ENCODE results near the gene NR6A1.

Gene NR6A1

GRCh38 chr9:124535846-124536245, 235.3 kb downstream of the NR6A1 start:
- H3K27me3 ChIP-seq (ENCODE audit: control insufficient read depth, insufficient read depth, low read length): no peaks in the 10 kb centered on the region
- H3K4me2 ChIP-seq (ENCODE audit: low read length): no peak overlapping the region
- no peak overlapping the region for H3K9ac ChIP-seq
- H3K36me3 ChIP-seq (ENCODE audit: control insufficient read depth, insufficient read depth, low read length): no peaks in the 10 kb centered on the region
- no peaks in the 10 kb centered on the region for H3K9me3 ChIP-seq (ENCODE audit: control insufficient read depth, low read length)
- H3K27ac ChIP-seq: no peak overlapping the region
- no peak overlapping the region for H3K4me3 ChIP-seq (ENCODE audit: low read depth, low read length)
- TF ChIP-seq, protein P1, sequence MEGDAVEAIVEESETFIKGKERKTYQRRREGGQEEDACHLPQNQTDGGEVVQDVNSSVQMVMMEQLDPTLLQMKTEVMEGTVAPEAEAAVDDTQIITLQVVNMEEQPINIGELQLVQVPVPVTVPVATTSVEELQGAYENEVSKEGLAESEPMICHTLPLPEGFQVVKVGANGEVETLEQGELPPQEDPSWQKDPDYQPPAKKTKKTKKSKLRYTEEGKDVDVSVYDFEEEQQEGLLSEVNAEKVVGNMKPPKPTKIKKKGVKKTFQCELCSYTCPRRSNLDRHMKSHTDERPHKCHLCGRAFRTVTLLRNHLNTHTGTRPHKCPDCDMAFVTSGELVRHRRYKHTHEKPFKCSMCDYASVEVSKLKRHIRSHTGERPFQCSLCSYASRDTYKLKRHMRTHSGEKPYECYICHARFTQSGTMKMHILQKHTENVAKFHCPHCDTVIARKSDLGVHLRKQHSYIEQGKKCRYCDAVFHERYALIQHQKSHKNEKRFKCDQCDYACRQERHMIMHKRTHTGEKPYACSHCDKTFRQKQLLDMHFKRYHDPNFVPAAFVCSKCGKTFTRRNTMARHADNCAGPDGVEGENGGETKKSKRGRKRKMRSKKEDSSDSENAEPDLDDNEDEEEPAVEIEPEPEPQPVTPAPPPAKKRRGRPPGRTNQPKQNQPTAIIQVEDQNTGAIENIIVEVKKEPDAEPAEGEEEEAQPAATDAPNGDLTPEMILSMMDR (IDR thresholded peaks at IDR 0.05): no peak
- H3K79me2 ChIP-seq: no peaks in the 10 kb centered on the region
- H2AFZ ChIP-seq: no peak overlapping the region
- no peaks in the 10 kb centered on the region for H3K4me1 ChIP-seq

DNA sequence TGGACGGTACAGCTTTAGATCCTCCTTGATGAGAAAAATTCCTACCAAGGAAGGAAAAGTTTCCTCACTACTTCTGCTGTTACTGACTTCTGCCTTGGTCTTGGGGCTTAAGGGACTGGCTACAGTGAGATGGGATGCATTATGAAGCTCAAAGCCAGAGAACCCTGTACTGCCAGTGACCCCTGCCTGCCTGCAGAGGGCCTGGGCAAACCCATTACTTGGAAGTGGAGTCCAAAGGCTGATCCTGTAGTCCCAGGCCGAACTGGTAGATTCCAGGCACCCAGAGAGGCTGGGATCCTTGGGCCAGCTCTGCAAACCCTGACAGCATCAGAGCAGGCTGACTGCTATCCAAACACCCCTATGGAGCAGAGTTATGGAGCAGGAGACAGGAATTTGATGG, 238.2 kb downstream of the NR6A1 start:
- no peaks in the 10 kb centered on the region for H3K79me2 ChIP-seq
- no peaks in the 10 kb centered on the region for H3K9me3 ChIP-seq (ENCODE audit: control insufficient read depth, low read length)
- H3K4me3 ChIP-seq (ENCODE audit: low read depth, low read length): no peak overlapping the region
- no peak overlapping the region for H3K27ac ChIP-seq
- no peaks in the 10 kb centered on the region for H3K4me1 ChIP-seq
- H3K27me3 ChIP-seq (ENCODE audit: control insufficient read depth, insufficient read depth, low read length): no peaks in the 10 kb centered on the region
- no peak overlapping the region for H3K9ac ChIP-seq
- H3K36me3 ChIP-seq (ENCODE audit: control insufficient read depth, insufficient read depth, low read length): no peaks in the 10 kb centered on the region
- TF ChIP-seq, protein P1 (IDR thresholded peaks at IDR 0.05): no peak
- no peak overlapping the region for H3K4me2 ChIP-seq (ENCODE audit: low read length)
- H2AFZ ChIP-seq: no peak overlapping the region

DNA sequence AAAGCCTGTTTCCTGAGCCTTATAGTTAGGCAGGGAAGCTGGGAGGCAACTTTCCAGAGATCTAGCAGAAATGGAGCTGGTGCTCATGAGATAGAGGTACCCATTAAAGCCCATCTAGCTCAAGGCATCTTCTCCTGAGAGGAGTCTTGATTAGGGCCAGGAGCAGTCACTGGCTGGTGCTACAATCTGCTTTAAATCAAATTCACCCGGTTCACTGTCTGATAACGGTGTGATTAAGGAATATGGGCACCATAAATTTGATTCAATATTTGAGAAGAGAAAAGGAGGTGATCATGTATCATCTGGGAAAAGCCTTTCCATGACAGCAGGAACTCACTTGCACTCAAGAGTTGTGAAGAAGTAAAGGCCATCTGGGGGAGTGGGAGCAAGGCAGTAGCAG, 240.0 kb downstream of the NR6A1 start:
- Histone ChIP-seq H3K36me3 (ENCODE audit: control insufficient read depth, insufficient read depth, low read length) (no peaks in the 10 kb centered on the region), H3K27me3 (ENCODE audit: control insufficient read depth, insufficient read depth, low read length) (no peaks in the 10 kb centered on the region), H3K9me3 (ENCODE audit: control insufficient read depth, low read length) (no peaks in the 10 kb centered on the region), H3K4me3 (ENCODE audit: low read depth, low read length) (no peak overlapping the region), H3K9ac (no peak overlapping the region), H3K79me2 (no peaks in the 10 kb centered on the region), H3K4me2 (ENCODE audit: low read length) (no peak overlapping the region), H3K4me1 (no peaks in the 10 kb centered on the region), H2AFZ (no peak overlapping the region), H3K27ac (no peak overlapping the region)
- TF ChIP-seq, protein P1 (IDR thresholded peaks at IDR 0.05): no peak

GRCh38 chr9:124530246-124530645, 240.9 kb downstream of the NR6A1 start:
- TF ChIP-seq, protein P1 (IDR thresholded peaks at IDR 0.05): no peak
- Histone ChIP-seq H3K36me3 (ENCODE audit: control insufficient read depth, insufficient read depth, low read length) (no peaks in the 10 kb centered on the region), H3K4me3 (ENCODE audit: low read depth, low read length) (no peak overlapping the region), H3K9ac (no peak overlapping the region), H3K4me2 (ENCODE audit: low read length) (no peak overlapping the region), H3K4me1 (no peaks in the 10 kb centered on the region), H3K79me2 (no peaks in the 10 kb centered on the region), H3K9me3 (ENCODE audit: control insufficient read depth, low read length) (no peaks in the 10 kb centered on the region), H3K27me3 (ENCODE audit: control insufficient read depth, insufficient read depth, low read length) (no peaks in the 10 kb centered on the region), H3K27ac (no peak overlapping the region), H2AFZ (no peak overlapping the region)

DNA sequence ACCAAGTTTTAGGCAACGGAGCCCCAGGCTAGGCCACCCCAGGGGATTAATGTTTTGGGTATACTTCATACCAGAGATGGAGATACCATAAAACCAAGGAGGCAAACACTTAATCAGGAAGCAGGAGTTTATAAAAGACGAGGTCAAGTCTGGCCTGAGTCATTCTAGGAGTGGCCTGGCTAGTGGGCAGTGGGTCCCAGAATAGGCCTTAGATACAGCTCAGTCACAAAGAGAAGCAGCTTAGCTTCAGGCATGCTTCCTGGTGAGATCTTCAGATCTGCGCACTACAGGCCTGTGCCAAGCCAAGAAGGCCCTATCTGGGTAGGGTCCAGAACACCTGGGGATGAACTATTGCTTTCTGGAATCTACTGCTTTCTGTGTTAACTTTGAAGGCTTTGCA, 243.3 kb downstream of the NR6A1 start:
- no peaks in the 10 kb centered on the region for H3K9me3 ChIP-seq (ENCODE audit: control insufficient read depth, low read length)

More for the DNA sequence above, 243.3 kb downstream of the NR6A1 start:
- H3K4me2 ChIP-seq (ENCODE audit: low read length): no peak overlapping the region
- no peaks in the 10 kb centered on the region for H3K4me1 ChIP-seq
- no peak overlapping the region for H3K9ac ChIP-seq
- H3K79me2 ChIP-seq: no peaks in the 10 kb centered on the region
- H3K27ac ChIP-seq: no peak overlapping the region
- TF ChIP-seq, protein P1 (IDR thresholded peaks at IDR 0.05): no peak
- H2AFZ ChIP-seq: no peak overlapping the region
- H3K27me3 ChIP-seq (ENCODE audit: control insufficient read depth, insufficient read depth, low read length): no peaks in the 10 kb centered on the region
- no peak overlapping the region for H3K4me3 ChIP-seq (ENCODE audit: low read depth, low read length)
- H3K36me3 ChIP-seq (ENCODE audit: control insufficient read depth, insufficient read depth, low read length): no peaks in the 10 kb centered on the region

Data from parathyroid adenoma (tissue), 2 donors.